HG02678 (cell line): Measurements from ENCODE around the gene TOM1L2.
"Not testable (repeated sequence)": the region's sequence is repeated elsewhere in the genome, so short reads cannot be mapped to it uniquely, and the experiment has no call there.

Source experiments
- ATAC-seq: cut with Tn5 transposase; IDR thresholded peaks from one replicate; pipeline ENCODE4 v1.9.1; 2021; ENCODE audit warnings: mild to moderate bottlenecking, moderate library complexity; ENCODE audit not compliant: unreplicated experiment

Gene TOM1L2

DNA sequence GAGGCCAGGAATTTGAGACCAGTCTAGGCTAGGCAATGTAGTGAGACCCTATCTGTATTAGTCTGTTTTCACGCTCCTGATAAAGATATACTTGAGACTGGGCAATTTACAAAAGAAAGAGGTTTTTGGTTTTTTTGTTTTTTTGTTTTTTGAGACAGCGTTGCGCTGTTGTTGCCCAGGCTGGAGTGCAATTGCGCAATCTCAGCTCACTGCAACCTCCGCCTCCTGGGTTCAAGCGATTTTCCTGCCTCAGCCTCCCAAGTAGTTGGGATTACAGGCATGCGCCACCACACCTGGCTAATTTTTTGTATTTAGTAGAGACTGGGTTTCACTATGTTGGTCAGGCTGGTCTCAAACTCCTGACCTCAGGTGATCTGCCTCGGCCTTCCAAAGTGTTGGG is 23.7 kb upstream of the TOM1L2 start:
- not testable (repeated sequence) for ATAC-seq

GRCh38 chr17:17994271-17995069 is 22.3 kb upstream of the TOM1L2 start:
- no peak for ATAC-seq

DNA sequence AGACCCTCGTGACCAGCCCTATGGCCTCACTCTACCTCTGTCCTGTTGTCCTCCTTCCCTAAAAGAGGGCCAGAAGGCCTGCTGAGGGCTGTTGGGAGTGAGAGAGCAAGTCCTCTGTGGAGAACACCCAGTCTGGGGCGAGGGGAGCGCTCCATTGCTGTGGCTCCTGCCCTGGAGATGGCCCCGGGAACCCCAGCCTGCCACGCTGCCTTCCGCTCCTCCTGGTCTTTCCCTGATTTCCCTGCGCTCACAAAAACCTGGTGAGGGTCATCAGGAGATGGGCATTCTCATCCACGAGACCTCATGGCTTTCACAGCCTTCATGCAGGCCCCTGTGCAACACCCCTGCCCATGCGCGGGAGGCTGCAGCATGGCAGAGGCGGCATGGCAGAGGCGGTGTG is 21.7 kb upstream of the TOM1L2 start:
- no peak for ATAC-seq

DNA sequence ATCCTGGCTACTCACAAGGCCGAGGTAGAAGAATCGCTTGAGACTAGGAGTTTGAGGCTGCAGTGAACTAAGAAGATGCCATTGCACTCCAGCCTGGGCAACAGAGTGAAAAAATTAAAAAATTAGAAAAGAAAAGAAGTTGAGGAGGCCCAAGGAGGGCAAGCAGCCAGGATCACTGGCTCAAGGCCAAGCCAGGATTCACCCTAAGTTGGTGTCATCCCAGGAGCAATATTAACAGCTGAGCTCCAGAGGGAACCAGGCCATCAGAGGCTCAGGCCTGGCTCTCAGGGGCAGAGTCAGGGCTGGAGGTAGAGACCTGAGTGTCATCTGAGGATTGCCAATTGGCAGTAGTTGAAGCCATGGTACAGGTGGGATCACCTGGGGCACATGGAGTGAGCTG is 21.2 kb upstream of the TOM1L2 start:
- no peak for ATAC-seq

GRCh38 chr17:17990282-17990681 is 18.1 kb upstream of the TOM1L2 start:
- ATAC-seq: no peak

DNA sequence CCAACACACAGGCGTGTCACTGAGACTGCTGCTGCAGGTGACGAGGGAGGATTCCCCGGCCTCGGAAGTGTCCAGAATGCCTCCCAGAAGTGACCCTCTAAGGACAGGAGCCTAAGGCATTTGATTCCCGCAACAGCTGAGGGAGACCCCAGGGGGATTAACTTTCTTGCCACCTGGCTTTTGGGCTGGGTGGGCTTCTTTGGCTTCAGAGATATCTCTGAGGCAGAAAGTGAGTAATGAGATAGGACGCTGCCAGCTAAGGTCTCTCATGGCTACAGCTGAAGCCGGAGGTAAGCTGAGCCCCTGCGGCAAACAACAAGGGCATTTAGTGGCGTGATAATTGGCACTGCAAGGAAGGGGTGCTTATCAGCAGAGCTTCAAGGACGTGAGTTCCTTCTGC is 17.4 kb upstream of the TOM1L2 start:
- ATAC-seq: no peak

DNA sequence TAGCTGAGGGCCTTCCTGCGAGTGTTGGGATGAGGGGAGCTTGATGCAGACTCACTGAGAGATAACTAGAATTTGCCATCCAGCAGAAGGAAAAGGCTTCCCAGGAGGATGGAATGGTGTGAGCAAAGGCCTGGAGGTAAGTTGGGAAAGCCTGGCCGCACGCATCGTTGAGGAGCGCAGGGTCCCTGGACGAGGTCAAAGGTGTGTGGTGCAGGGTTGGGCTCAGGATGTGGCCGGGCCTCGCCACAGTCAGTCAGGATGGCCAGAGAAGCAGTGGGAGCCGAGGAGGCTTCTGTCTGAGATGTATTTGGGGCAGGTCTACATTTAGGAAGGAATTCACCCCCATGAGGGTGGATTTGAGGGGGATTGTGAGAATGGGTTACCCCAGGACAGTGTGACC is 16.9 kb upstream of the TOM1L2 start:
- no peak for ATAC-seq

DNA sequence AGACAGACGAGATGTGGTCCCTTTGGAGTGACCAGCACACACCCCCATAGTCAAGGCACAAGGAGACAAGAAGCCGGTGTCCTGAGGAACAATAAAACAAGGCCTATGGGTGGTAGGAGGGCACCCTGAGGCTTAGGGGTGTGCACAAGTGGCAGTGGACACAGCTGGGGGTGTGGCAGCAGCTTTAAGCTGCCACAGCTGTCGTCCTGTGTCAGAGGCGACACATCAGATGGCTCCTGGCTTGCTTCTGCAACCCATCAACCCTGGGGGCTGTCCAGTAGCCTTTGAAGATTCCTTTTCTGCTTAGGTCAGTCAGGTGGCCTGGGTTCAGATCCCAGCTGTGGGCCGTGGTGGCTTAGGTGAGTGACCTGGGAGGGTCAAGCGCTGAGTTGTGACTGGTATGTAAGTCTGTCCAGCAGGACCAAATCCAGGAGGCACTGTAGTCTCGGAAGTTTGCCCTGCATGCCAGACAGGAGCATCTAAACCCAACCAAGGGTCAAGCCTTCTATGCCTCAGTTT is 16.3 kb upstream of the TOM1L2 start:
- no peak for ATAC-seq

DNA sequence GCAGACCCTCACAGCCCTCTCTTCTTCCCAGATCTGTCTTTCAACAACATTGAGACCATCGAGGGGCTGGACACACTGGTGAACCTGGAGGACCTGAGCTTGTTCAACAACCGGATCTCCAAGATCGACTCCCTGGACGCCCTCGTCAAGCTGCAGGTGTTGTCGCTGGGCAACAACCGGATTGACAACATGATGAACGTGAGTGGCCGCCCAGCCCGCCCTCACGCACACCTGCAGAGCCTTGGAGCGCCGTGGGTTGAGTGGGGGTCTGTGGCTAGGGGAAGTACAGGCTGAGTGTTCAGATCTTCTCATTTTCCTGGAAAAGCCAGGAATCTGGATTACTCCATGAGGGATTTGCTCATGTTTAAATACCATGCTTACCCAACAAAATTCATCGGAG is 15.7 kb upstream of the TOM1L2 start:
- ATAC-seq: no peak

GRCh38 chr17:17987187-17987896 is 15.1 kb upstream of the TOM1L2 start:
- no peak for ATAC-seq

DNA sequence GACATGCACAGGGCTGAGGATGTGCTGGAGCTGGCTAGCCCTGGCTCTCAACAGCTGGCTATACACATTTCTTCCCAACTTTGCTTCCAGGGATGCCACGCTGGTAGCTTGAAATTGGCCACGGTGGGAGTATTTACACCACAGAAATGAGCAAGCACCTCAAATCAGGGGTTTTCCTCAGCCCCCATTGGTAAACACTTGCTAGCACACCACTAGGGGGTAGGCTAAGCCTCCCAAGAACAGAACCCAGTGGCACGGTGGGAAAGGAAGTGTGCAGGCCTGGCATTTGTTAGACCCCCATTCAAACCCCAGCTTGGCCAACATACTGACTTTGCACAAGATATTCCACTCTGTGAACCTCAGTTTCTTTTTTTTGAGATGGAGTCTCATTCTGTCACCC is 13.4 kb upstream of the TOM1L2 start:
- no peak for ATAC-seq

DNA sequence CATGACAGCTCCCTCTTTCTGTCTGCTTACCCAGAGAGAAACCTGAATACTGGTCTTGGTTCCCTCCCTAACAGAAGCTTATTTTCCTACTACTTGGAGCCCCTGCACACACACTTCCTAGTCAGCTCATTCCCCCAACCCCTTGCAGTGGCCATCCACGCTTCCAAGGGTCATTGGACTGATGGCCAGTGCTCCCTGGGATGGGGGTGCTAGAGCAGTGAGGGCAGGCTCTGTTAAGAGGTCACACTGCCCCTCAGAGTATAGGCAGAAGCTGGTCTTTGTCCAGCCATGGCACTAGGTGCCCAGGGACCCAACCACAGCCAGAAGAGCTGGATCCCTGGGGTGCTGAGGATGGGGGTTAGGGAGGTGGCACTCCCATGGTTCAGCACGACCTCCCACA is 13.0 kb upstream of the TOM1L2 start:
- no peak for ATAC-seq

- no peak for ATAC-seq
Measured at GRCh38 chr17:17983776-17984175, 11.6 kb upstream of the TOM1L2 start.

- no peak for ATAC-seq
Measured at GRCh38 chr17:17983376-17983775, 11.2 kb upstream of the TOM1L2 start.

GRCh38 chr17:17982801-17983200 is 10.6 kb upstream of the TOM1L2 start:
- no peak for ATAC-seq

DNA sequence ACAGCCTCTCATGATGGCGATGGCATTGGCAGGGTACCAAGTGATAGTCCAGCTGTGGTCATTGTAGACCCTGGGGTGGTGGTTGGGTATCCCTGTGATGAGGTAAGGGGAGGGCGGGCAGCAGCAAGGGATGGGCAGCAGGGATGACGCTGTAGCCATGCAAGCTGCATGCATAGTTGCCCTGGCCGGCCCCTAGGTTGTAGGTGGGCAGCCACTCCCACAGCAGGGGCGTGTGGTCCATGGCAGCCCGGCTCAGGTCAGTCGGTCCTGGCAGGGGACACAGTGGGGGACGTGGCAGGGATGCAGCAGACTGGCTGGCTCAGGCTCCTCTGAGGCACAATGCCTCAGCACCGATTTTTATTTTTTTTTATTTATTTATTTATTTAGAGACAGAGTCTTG is 9.1 kb upstream of the TOM1L2 start:
- no peak for ATAC-seq

DNA sequence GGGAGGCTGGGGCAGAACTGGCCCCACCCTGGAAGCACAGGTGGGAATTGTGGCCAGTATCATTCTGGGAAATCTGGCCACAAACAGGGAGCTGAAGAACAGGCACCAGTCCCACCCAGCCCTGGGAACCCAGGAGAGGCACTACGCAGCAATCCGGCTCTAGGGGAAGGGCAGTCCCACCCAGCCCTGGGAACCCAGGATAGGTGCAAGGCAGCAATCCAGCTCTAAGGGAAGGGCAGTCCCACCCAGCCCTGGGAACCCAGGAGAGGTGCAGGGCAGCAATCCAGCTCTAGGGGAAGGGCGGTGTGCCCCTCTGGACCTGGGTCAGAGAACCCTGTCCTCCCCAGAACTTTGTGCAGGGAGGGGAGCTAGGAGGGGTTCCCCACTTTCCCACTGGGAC is 7.6 kb upstream of the TOM1L2 start:
- no peak for ATAC-seq

DNA sequence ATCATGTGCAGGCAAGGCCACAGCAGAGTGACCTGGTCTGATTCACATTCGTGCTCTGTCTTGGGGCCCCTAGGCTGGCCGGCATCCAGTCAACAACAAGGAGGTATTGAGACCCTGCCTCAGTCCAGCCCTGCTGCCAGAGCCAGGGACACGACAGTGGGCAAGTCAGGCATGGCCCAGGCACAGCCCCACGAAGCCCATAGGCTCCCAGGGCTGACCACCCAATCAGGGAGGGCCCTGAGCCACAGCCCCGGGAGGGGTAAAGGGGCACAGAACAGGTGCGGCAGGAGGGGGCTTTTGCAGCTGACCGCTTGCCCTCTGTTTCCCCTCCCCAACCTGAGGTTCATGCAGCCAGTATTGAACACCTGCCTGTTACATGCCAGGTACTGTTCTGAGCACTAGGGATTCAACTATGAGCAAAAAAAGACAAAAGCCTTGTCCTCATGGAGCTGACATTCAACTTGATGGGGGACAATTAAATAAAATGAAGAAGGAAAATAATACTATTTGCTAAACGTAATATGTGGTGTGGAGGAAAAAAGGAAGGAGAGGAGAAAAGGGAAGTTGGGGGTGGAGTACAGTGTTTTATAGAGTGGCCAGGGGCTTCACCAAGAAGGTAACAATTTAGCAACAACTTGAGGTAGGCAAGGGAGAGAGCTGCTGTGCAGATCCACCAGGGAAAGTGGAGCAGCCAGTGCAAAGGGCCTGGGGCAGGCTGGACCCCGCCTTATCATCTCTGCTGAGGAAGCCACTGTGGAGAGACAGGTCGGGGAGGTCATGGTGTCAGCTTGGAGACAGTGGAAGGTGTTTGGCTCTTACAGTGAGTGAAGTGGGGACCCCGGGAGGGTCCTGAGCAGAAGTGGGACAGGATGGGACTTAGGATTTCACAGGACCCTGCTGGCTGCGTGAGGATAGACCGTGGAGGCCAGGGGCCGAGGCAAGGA is 6.6 kb upstream of the TOM1L2 start:
- no peak for ATAC-seq

GRCh38 chr17:17976931-17977570 is 4.9 kb upstream of the TOM1L2 start:
- ATAC-seq: no peak

GRCh38 chr17:17975436-17975835 is 3.2 kb upstream of the TOM1L2 start:
- no peak for ATAC-seq

DNA sequence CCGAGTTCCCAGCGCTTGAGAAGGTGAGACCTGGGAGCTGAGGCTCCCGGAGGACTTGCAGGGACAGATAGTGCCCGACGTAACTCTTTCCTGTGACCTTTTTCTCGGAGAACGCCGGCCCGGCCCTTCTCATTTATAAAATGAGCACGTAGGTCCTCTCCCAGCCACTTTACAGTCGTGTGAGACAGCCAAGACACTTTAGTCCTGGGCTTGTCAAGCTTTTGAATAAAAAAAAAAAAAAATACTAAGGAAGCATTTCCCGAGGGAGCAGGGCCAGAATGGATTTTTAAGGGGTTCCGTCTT is 703 bp upstream of the TOM1L2 start:
- ATAC-seq: no peak
